HG02852 (cell line): ENCODE data around the gene NAT14.
A peak's percentile ranks its signal among the peaks of the same experiment; 100 is the strongest.

ENCODE experiments used
- ATAC-seq: cut with Tn5 transposase; IDR thresholded peaks from one replicate; pipeline ENCODE4 v1.9.1; 2021; ENCODE audit warnings: mild to moderate bottlenecking, moderate library complexity; ENCODE audit not compliant: unreplicated experiment

The NAT14 gene

DNA sequence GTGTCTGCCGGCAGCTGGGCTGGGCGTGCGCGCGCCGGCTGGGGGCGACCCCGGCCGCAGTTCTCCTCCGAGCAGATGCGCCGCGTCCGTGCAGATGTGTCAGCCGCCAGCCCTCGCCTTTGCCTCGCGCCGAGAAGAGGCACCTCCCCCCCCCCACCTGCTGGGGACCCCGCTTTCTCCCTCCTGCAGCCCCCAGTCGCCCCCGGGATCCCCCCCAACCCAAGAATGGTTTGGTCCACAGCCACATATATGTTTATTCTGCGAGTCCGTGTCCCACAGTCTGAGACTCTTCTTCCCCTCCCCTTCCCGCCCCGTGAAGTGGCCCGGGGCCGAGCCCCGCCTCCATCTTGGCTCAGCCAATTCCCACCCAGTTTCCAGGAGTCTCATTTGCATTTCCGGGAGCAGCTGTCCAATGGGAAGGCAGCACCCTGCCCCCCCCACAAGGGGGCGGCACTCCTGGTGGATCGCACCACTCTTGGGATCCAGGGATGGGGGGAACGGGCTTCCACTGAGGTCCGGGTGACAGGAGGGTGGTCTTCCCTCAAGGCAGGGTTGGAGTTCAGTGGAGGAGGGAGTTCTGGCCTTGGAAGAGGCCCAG is 32.1 kb upstream of the NAT14 start:
- ATAC-seq: no peak

DNA sequence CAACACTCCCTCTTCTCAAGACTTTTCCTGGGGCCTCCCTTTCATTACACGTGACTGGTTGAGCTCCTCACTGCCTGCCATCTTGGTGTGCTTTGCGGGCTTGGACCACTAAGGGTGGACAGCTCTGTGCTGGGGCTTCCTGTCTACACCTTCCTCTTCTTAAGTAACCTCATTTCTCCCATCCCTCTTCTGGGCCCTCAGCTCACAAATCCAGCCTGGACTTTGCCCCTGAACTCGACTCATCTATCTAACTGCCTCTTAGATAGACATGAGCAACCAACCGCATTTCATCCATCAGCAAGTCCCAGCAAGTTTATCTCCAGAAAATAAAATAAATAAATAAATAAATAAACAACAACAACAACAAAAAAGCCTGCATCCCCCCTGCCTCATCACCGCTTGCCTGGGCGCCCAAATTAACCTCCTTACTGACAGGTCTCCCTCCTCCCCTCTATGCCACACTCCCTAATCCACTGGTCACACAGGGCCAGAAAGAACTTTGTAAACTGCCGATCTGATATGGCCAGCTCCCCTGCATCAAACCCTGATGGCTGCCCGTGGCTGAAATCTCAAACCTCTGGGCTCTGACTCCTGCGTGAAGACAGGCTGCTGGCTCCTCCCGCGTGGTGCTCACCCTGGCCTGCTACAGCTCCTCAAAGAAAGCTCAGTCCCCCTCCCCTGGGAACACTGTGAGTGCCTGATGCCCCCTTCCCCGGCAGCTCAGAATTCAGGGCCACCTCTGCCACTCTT is 31.3 kb upstream of the NAT14 start:
- no peak for ATAC-seq

DNA sequence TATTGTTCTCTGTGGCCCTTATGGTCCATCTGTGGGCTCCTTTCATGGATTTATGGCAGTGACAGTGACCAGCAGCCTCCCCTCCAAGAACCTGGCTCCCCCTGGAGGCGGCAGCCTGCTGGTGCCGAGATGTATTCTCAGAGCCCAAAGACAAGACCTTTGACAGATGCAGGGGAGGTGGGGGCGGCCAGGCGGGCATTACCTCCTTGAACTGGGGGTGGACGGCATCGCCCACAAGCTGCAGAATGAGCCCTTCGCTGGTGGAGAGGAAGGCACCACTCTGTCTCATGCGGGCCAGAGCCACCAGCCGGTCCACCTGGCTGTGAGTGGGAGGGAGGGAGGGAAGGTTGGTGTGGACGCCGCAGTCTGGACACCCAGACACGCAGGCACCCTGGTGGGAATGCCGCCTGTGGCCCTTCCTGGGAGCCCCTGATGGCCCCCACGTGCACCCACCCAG is 30.2 kb upstream of the NAT14 start:
- no peak for ATAC-seq

DNA sequence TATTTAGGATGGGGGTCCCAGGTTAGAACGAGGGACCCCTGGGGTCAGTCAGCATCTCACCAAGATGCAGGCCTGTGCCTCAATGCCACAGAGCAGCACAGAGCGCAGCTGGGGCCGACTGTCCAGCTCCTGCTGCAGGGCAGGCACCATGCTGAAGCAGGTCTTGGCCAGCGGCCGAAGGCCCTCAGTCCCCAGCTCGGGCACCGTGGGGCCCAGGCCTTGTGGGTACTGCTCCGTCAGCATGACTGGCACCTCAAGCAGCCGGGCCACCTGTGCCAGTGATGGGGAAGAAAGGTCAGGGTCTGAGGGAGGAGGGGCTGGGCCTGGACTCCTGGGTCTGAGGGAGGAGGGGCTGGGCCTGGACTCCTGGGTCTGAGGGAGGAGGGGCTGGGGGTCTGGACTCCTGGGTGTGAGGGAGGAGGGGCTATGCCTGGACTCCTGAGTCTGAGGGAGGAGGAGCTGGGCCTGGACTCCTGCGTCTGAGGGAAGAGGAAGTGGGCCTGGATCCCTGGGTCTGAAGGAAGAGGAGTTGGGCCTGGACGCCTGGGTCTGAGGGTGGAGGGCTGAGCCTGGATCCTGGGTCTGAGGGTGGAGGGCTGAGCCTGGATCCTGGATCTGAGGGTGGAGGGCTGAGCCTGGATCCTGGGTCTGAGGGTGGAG is 29.3 kb upstream of the NAT14 start:
- ATAC-seq: no peak

DNA sequence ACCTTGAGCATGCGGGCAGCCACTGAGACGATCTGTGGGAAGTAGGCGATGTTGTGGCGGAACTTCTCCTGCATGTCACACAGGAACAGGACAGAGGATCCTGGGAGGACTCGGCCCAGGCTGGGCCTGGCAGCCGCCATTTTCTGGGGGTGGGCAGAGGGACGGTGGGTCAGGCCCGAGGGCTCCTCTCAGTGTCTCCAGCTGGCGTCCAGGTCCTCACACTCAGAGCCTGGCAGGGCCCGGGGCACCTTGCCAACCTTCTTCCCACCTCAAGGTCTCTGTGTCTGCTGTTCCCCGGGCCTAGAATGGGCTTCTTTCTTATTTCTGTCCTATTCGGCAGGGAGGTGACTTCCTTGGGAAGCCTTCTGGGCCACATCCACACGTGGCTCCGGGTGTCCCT is 28.6 kb upstream of the NAT14 start:
- no peak for ATAC-seq

DNA sequence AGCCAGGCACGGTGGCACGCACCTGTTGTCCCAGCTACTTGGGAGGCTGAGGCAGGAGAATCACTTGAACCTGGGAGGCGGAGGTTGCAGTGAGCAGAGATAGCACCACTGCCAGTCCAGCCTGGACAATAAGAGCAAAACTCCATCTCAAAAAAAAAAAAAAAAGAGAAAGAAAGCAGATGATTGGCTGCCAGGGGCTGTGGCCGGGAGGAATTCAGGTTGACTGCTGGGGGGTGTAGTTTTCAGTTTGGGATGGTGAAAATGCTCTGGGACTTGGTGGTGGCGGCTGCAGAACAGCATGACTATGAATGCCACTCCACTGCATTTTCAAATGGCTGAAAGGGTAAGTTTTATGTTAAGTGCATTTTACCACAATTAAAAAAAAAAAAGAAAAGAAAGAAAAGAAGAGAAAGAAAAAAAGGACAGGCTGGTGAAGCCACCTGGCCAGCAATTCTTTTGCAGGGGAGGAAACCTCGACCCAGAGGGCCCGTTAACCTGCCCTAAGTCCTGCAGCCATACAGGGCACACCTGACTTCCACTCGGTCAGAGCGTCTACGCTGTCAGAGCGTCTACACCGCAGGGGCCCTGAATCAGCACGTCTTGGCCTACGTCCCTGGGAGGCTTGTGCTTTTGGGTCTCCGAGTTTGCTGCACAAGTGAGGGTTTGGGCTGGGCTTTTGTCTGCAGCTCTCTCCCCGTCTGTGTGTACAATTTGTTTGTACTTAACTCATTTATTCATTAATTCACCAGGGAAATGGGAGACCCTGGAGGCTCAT is 27.1 kb upstream of the NAT14 start:
- ATAC-seq: no peak

DNA sequence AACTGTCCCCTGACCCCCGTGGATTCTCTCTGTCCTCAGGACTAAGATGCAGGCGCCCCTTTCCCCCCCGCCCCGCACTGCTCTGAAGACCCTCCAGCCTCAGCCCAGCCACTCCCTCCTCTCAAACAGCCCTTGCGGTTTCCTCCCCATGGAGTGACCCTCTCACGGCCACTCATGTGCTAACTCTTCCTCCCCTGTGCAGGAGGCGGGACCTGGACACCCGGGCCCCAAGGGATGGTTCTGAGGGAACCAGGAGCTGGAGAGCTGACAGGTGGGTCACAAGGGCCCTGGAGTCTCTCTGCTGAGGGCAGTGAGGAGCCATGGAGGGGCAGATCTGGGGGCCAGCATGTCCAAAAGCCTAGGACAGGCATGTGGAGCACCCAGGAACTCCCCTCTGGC is 25.4 kb upstream of the NAT14 start:
- no peak for ATAC-seq

DNA sequence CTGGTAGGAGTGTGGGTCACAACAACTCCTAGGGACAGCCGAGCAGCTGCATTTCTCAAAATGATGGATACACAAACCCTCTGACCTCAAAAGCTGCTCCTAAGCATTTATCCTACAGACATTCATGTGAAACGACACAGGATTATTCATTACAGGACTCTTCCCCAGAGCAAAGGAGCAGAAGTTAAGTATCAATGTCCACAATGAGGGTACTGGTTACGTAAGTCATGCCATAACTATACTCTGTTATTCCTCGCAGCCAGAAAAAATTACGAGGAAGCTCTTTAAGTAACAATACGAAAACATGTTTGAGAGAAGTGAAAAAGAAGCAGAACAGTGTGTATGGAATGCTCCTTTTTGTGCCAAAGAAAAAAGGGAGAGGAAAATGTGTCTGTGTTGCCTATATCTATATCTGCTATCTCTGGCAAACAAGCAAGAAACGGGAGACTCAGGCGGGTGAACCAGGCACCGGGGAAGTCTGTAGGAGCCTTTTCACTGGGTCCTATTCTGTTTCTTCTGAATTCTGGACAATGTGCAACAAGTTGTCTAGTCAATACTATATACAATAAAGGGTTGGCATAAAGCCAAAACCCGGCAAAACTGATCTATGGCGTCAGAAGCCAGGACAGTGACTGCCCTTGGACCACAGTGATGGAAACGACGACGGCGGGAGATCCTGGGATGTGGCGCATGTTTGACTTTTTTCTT is 24.9 kb upstream of the NAT14 start:
- no peak for ATAC-seq

DNA sequence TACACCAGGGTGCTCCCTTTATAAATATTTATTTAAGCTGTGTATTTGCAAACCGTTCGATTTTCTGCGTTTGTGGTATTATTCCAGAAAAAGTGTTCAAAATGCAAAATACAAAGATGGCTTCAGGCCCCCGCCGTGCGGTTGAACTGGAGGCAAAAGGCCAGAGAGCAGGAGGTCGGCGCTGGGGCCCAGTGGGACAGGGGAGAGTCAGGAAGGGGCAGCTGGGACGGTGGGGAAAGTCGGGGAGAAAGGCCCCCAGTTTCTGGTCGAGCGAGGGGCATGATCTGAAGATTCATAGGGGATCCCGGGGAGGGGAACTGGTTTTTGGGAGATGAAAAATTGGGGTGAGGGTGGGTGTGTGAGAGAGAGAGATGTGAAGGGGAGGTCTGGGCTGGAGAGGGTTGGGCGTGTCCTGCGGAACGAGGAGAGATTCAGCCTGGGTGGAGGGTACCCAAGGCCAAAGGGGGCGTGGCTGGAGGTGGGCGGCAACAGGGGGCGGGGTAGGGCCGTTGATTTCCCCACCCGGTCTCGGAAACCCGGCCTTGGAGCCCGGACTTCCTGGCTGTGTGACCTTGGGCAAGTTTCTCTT is 24.2 kb upstream of the NAT14 start:
- no peak for ATAC-seq

DNA sequence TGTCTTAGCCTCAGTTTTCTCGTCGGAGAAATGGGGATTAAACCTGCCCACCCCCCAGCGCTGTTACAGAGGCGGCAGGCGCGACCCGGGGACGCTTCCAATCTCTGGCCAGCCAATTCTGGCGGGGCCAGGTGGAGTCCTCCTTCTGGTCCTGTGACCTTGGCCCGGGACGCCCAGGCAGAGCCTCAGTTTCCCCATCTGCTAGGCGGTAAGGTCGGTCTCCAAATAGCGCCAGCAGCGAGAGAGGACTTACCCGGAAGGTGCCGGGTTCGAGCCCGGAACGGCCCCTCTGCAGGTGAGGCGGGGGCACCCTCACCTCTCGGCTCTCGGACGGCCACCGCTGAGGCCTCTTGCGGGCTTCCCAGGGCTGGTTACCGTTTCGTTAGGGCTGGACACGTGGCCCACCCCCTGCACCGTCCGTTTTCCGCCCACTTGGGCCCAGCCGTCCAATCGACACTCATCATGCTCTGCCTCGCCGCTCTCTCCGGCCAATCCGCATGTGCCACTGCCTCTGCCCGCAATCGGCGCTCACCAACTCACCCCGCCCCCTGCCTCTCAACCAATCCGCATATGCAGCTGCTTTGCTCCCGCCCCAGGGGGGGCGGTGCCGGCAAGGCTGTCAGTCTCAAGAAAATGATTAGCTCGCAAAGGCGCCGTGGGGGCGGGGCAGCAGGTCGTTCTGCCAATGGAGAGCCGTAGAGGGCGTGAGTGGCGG is 23.6 kb upstream of the NAT14 start, which contains the start of gene ISOC2:
Gene ISOC2 (minus strand): TSS at position 384 of the 715 bp plus-strand sequence. CDS start 5,156 bp downstream, outside the sequence.
- ATAC-seq: peak; percentile 95

DNA sequence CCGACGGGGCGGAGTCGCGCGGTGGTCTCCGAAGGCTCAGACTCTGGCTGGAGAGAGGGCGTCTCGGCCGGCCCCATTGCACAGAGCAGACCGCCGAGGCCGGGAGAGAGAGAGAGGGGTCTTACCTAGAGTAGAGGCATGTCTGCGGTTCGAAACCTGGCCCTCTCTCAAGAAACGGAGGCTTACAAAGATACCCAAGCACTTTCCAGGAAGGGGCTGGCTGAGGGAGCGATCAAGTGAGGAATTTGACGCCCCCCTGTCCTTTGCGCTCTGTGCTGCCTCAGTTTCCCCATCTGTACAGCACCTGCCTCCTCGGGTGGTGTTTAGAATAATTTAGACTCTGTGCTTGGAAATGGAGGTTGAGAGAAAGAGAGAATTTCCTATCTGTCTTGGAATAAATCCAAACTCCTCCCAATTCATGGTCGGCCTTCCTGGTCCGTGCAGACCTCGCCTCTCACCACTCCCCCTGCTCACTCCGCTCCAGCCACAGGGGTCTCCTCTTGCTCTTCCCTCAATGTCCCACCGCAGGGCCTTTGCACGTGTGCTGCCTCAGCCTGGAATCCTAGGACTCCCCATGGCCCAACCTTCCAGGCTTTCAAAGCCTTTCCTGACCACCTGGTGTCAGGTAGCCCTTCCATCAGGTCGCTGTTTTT is 22.9 kb upstream of the NAT14 start:
- no peak for ATAC-seq

DNA sequence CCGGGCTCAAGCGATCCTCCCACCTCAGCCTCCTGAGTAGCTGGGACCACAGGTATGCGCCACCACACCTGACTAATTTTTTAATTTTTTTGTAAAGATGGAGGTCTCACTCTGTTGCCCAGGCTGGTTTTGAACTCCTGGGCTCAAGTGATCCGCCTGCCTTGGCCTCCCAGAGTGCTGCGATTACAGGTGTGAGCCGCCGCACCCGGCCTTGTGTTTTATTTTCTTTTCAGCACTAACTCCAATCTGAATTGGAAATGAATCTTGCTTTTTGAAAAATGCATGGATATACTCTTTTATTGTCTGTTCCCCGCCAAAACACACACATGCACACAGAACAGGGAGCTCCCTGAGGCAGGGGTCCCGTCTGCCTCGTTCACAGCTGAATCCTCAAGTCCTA is 22.3 kb upstream of the NAT14 start:
- no peak for ATAC-seq

DNA sequence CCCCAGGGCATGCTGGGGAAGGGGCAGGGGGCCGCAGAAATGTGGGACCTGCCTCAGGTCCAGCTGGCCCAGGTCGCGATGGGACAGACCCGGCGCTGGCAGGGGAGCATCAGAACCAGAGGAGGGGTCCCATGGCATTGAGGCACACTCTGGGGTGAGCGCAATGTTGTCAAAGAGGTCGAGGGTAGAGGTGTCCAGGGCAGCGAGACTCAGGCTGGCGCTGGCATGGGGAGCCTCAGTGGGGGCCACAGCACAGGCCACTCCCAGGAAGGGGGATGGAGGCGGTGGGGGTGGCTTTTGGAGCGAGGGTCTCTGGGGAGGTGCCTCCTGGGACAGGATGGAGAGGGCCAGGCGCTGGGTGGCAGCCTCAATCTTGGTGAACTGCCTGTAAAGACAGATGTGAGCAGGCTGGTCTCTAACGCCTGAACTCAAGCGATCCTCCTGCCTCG is 21.4 kb upstream of the NAT14 start:
- no peak for ATAC-seq

DNA sequence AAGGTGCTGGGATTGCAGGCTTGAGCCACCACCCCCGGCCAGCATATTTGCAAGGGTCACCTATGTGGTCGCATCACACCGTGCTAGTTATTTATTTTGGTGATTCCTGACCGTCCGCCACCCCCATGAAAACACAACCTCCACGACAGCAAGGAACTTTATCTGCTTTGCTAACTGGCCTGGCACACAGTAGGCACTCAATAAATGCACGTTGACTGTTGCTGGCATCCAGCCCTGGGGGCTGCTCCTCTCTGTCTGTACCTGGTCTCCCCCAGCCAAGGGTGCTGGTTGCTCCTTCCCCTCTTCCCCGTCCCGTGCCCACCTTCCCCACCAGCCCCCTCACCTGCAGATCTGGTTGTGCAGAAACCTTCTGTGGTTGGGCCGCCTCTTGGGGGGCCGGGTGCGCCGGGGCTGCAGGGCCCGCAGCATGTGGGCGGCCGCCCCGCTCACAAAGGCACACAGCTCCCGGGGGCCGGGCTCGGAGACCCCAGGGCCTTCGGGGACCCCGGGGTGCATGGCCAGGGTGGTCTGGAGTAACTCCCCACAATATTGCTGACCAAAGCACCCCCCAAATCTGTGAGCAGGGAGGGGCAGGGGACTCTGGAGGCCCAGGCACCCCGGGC is 20.8 kb upstream of the NAT14 start:
- no peak for ATAC-seq

DNA sequence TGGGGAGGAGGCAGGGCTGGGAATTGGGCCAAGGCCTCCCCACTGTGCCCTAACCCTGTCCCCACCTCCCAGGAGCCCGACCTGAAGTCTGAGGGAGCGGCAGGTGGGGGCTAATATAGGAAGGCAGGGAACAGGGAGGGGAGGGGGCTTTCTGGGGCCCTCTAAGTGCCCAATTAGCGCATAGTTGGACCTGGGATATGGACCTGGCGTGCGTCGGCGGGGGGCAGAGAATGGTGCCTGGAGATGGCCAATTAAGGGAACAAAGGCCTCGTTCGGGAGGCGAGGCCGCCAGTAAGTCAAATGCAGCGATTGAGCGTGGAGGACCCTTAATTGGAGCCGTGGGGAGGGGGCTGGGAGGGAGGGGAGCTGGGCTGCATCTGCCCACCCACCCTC is 20.3 kb upstream of the NAT14 start, which contains the start of gene C19orf85:
Gene C19orf85 (minus strand): TSS at position 90 of the 393 bp plus-strand sequence. CDS start 197 bp downstream, outside the sequence.
- no peak for ATAC-seq

DNA sequence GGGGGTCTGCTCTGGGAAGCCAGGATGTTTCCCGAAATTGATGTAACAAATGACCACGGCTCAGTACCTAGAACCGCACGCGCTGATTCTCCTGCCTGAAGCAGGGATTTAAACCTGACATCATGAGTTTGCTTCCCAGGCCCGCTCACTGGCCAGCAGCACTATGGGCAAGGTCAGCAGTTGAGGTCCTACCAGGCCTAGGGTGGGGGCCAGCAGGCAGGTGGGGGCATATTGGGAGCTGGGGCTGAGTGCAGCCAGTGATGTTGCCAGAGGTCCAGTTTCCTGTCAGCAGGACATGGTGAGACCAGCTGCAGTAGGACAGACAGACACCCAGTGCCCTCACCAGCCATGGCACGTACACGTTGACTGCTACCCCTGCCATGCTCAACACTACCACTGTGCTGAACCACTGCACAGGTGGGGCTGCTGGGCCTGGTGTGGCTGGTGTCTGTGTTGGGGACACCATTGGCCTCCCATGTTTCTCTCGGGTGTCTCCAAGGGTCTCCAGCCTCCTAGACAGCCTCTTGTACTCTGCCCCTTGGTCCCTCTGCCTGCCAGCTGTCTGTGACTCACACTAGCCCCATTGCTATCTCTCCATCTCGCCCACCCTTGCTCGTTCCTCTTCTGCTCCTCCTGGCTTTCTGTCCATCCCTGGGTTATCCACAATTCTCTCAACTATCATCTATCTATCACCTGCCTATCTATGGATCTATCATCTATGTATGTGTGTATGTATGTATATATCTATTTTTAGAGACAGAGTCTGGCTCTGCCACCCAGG is 19.3 kb upstream of the NAT14 start:
- ATAC-seq: no peak

DNA sequence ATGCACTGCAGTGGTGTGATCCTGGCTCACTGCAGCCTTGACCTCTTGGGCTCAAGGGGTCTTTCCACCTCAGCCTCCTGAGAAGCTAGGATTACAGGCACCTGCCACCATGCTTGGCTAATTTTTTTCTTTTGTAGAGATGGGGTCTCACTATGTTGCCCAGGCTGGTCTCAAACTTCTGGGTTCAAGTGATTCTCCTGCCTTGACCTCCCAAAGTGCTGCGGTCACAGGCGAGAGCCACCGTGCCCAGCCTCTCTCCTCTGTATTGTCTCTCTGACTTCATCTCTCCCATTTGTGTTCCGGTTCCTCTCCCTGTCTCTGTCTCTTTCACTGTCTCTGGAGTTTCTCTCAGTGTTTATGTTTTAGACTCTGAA is 18.8 kb upstream of the NAT14 start:
- ATAC-seq: no peak
